Astrocyte of the cerebellum (primary cell): Measurements from ENCODE around the gene PRKACB.

ENCODE experiments used
- DNase-seq: peaks from one replicate; pipeline ENCODE4 v3.0.0-alpha.2; 2011; ENCODE audit warnings: low read depth
- H3K4me3 ChIP-seq: 2 replicates; pipeline ENCODE4 v1.5.1; 2011; ENCODE audit warnings: mild to moderate bottlenecking, low read depth, low read length, moderate library complexity
- in situ Hi-C: cut with HindIII; loops from 2 replicates; pipeline ENCODE4 v1.10.0; 2017; ENCODE audit warnings: low sequenced_read_pairs
- TF ChIP-seq, protein P1 (sequence below): IDR thresholded peaks from 2 replicates; pipeline ENCODE4 v1.5.1; 2012; ENCODE audit warnings: low read length, low read depth, moderate library complexity, mild to moderate bottlenecking; ENCODE audit errors: missing control alignments

PRKACB gene

DNA sequence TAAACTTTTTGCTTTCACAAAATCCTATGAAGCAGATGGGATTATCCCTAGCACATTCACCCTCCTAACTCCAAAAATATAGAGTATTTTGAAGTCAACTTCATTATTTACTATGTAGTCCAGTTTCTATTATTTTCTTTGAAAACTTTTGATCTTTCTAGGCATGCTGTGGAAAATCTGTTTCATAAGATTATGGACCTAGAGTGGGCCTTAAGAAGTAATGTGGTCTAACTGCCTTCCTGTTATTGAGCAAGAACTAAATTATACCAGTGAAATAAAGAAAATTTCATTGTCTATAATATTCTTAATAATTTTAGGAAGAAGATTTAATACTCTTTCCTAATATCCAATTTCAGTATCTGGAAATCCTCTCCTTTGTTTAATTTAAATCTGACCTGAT is 58.1 kb downstream of the PRKACB start:
- in situ Hi-C loops, result no loop called here
- no peak for DNase-seq

DNA sequence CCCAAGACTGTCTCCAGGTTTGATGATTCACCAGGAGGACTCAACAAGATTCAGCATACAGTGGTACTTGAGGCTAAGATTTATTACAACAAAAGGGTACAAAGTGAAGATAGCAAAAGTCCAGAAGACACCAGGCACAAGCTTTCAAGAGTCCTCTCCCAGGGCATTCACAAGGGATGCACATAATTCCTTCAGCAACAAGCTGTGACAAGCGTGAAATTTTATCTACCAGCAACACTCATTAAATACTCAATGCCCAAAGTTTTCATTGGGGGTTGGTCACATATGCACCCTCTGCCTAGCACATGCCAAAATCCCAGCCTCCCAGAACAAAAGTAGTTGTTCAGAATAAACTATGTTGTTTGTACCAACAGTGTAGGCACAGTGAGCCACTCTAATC is 62.3 kb downstream of the PRKACB start:
- no peak for DNase-seq
- in situ Hi-C loops, result no loop called here
- TF ChIP-seq, protein P1, sequence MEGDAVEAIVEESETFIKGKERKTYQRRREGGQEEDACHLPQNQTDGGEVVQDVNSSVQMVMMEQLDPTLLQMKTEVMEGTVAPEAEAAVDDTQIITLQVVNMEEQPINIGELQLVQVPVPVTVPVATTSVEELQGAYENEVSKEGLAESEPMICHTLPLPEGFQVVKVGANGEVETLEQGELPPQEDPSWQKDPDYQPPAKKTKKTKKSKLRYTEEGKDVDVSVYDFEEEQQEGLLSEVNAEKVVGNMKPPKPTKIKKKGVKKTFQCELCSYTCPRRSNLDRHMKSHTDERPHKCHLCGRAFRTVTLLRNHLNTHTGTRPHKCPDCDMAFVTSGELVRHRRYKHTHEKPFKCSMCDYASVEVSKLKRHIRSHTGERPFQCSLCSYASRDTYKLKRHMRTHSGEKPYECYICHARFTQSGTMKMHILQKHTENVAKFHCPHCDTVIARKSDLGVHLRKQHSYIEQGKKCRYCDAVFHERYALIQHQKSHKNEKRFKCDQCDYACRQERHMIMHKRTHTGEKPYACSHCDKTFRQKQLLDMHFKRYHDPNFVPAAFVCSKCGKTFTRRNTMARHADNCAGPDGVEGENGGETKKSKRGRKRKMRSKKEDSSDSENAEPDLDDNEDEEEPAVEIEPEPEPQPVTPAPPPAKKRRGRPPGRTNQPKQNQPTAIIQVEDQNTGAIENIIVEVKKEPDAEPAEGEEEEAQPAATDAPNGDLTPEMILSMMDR, result no peak

More for the DNA sequence above, 58.1 kb downstream of the PRKACB start:
- H3K4me3 ChIP-seq, result no peak overlapping the region
- TF ChIP-seq, protein P1, result no peak

DNA sequence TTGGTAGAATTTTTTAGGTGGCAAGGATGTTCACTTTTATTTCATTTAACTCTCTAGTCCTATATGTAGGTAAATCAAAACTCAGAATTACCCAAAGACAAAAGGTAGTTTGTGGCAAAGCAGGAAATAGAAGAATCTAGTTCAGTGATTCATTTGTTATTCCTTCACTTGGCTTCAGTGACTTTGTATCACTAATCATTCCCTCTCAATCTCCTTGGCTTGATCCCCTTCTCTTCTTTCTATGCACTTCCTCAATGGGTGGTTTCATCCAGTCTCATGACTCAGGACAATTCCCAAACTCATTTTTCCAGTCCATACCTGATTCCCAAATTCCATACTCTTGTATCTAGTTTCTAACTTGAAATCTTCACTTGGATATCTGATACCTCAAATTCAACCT is 64.9 kb downstream of the PRKACB start:
- no peak for DNase-seq
- in situ Hi-C loops, result no loop called here
- TF ChIP-seq, protein P1, result no peak
- H3K4me3 ChIP-seq, result no peak overlapping the region

More for the DNA sequence above, 62.3 kb downstream of the PRKACB start:
- no peak overlapping the region for H3K4me3 ChIP-seq

DNA sequence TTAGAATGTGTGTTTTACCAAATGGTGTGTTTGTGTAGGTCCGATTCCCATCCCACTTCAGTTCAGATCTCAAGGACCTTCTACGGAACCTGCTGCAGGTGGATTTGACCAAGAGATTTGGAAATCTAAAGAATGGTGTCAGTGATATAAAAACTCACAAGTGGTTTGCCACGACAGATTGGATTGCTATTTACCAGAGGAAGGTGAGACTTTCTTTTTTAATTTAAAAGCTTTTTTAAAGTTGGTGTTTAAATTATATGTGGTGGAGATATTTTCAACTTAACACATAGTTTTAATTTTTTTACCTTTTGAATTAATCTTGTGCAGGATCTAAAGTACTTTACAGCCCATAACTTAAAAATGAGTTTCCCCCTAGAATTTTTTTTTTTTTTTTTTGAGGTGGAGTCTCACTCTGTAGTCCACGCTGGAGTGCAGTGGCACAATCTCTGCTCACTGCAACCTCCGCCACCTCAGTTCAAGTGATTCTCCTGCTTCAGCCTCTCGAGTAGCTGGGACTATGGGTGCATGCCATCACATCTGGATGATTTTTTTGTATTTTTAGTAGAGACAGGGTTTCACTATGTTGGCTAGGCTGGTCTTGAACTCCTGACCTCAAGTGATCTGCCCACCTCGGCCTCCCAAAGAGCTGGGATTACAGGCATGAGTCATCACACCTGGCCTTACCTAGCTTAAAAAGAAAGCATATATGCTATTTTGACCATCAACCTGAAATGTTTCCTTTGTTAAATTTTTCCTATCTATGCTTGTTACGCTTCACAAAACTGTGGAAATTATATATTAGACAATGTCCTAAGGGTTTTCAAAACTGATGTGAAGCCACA is 70.3 kb downstream of the PRKACB start:
- TF ChIP-seq, protein P1, result no peak
- no peak for DNase-seq
- H3K4me3 ChIP-seq, result no peak overlapping the region
- in situ Hi-C loops, result no loop called here

DNA sequence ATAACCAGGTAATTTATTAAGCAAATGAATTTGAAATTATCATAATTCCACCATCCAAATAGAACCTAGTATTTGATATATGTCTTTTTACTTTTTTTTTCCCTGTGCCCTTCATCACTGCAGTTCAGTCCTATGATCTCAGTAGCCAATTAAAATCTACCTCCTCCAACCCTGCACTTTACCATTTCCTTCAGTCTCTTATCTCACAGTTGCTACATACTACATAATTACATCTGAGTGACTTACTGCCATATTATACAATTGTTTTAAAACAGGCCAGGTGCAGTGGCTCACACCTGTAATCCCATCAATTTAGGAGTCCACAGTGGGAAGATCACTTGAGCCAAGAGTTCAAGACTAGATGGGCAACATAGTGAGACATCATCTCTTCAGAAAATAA is 73.2 kb downstream of the PRKACB start:
- DNase-seq, result no peak
- H3K4me3 ChIP-seq, result no peak overlapping the region
- in situ Hi-C loops, result no loop called here
- TF ChIP-seq, protein P1, result no peak

DNA sequence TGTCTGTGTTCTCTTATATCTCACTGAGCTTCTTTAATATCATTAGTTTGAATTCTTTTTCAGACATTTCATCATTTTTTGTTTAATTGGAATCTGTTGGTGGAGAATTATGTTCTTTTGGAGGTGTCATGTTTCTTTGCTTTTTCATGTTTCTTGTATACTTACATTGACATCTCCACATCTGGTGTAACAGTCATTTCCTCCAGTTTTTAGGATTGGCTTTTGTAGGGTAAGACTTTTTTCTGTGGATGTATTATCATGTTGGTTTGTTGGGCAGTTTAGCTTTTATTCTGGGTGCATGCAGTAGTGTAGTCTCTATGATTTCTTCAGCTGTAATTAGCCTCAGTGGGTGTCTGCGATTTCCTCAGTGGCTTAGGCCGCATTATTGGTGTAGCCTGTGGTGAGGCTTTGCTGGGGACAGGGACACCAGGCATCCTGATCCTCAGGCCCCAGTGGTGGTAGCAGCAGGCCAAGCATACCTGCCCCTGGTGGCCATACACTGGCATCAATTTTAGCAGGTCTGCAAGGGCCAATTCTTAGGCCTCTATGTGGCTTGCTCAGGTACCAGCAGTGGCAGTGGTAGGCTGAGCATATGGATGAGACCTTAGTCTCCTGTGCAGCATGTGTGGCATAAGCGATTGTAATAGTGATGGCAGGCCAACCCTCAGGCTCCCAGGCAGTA is 79.8 kb downstream of the PRKACB start:
- in situ Hi-C loops, result no loop called here
- no peak for DNase-seq
- no peak overlapping the region for H3K4me3 ChIP-seq
- TF ChIP-seq, protein P1, result no peak
